GM06990 (cell line): Measurements from ENCODE around the gene RIPOR3.

Experiments used
- DNase-seq: peaks from one replicate; pipeline ENCODE4 v3.0.0-alpha.2; 2011; ENCODE audit not compliant: insufficient read length; ENCODE audit errors: extremely low read depth
- H3K27me3 ChIP-seq: replicated peaks from 2 replicates; pipeline ENCODE4 v1.6.0; 2011; ENCODE audit warnings: low read length; ENCODE audit not compliant: control insufficient read depth, insufficient read depth
- H3K36me3 ChIP-seq: 2 replicates; pipeline ENCODE4 v1.5.1; 2011; ENCODE audit warnings: low read length; ENCODE audit not compliant: control insufficient read depth, insufficient read depth
- H3K4me3 ChIP-seq: replicated peaks from 2 replicates; pipeline ENCODE4 v1.5.1; 2011; ENCODE audit warnings: low read depth, mild to moderate bottlenecking, control low read depth, low read length
- CTCF ChIP-seq: IDR thresholded peaks from 2 replicates; pipeline ENCODE4 v1.5.1; 2011; ENCODE audit warnings: low read length, control low read depth, mild to moderate bottlenecking, inconsistent platforms; ENCODE audit not compliant: insufficient read depth, poor library complexity, severe bottlenecking

The RIPOR3 gene

GRCh38 chr20:50554694-50555579 is 136.4 kb downstream of the RIPOR3 start:
- no peak for DNase-seq
- no peak overlapping the region for H3K4me3 ChIP-seq
- H3K27me3 ChIP-seq: no peaks in the 10 kb centered on the region
- peaks cover 2% of the 10 kb centered on the region for H3K36me3 ChIP-seq
- TF ChIP-seq CTCF: no peak

- H3K4me3 ChIP-seq: no peak overlapping the region
- no peak for DNase-seq
- H3K36me3 ChIP-seq: peaks cover 2% of the 10 kb centered on the region
- no peaks in the 10 kb centered on the region for H3K27me3 ChIP-seq
- TF ChIP-seq CTCF: no peak
These were observed 138.4 kb downstream of the RIPOR3 start for GRCh38 chr20:50552979-50553378.

GRCh38 chr20:50551288-50551687 is 140.1 kb downstream of the RIPOR3 start:
- peaks cover 2% of the 10 kb centered on the region for H3K36me3 ChIP-seq
- TF ChIP-seq CTCF: no peak
- no peak for DNase-seq
- no peak overlapping the region for H3K4me3 ChIP-seq
- no peaks in the 10 kb centered on the region for H3K27me3 ChIP-seq

GRCh38 chr20:50550531-50550930 is 140.8 kb downstream of the RIPOR3 start:
- peaks cover 2% of the 10 kb centered on the region for H3K36me3 ChIP-seq
- no peak for DNase-seq
- H3K27me3 ChIP-seq: no peaks in the 10 kb centered on the region
- no peak for TF ChIP-seq CTCF
- no peak overlapping the region for H3K4me3 ChIP-seq

GRCh38 chr20:50548396-50548795 is 142.9 kb downstream of the RIPOR3 start:
- no peak for DNase-seq
- Histone ChIP-seq H3K4me3 (no peak overlapping the region), H3K27me3 (no peaks in the 10 kb centered on the region), H3K36me3 (peaks cover 2% of the 10 kb centered on the region)
- no peak for TF ChIP-seq CTCF
